ACHN (cell line): ENCODE data around the gene DPYSL3.

Experiments
- DNase-seq: peaks from one replicate; pipeline ENCODE4 v3.0.0-alpha.2; 2015
- in situ Hi-C: cut with HindIII; loops from 2 replicates; pipeline ENCODE4 v1.10.0; 2017; ENCODE audit warnings: low sequenced_read_pairs, low pct_ligation_motif_present, low pct_unique_long_range_greater_than_20kb

Gene DPYSL3

DNA sequence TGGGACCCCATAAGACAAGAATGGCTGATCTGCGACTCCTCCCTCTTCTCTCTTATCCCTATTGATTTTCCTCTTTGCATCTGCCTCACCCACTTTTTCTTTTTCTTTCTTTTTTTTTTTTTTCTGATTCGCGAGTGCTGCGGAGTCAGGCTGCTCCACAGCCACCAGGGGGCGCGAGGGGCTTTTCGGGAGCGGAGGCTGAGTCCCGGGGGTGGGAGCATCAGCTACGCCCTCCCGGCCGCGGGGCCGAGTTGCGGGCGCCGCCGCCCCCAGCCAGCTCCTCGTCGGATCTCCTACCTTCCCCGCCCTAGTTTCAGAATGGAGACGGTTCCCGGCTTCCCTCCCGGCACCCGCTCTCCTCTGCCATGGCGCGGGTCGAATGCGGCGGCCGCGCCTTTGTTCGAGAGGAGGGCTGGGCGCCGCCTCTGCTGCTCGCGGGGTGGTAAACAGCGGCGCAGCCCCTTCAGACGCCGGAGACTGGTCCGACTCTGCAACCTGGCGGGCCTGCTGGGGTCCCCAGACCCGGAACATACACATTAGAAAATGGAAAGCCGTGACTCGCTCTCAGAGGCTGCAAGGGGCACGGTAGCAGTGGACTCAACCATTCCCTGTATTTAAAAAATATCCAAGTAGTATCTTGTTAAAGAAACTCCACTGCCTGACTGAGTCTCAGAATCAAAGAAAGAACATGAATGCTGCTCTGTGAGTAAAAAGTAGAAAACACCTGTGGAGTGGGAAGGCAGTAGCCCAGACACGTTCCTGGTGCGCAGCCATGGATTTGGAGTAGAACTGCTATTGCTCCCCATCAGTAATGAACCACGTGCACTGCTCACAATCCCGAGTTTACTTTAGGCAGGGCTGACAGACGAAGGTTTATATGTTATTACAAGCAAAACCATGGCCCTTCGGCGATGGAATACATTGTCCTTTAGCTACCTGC lies 55.7 kb downstream of the DPYSL3 start:
- peak; percentile 77 for DNase-seq
- in situ Hi-C loops, result loop anchor here (25.0 kb wide), 1 partner anchor 108 kb away; no protein-coding TSS in a partner anchor

DNA sequence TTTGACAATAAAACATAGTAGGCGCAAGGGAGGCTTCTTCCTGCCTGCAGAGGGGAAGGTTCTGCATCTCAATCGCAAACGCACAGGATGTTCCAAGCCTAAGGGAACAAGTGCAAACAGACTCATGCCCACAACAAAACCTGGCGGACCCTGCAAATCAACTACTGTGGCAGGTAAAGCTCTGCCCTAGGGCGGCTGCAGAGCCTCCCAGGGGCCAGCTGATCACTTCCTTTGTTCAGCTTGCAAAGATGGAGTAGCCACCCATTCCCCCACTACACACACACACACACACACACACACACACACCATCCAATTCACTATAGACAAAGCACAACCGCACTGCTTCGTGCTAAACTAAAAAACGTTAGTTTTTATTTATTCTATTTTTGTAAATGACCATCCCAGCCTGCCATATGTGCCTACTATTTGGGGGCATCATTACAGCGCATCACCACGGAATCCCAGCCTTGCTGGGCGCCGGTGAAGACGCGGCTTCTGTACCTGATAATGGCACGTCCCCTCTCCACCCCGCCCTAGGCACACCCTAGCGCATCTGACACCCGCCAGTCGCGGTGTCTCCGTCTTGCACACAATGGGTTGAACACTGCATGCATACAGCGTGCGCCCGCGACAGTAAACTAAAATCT lies 57.6 kb downstream of the DPYSL3 start:
- DNase-seq, result no peak
- in situ Hi-C loops, result loop anchor here (25.0 kb wide), 1 partner anchor 110 kb away; no protein-coding TSS in a partner anchor

DNA sequence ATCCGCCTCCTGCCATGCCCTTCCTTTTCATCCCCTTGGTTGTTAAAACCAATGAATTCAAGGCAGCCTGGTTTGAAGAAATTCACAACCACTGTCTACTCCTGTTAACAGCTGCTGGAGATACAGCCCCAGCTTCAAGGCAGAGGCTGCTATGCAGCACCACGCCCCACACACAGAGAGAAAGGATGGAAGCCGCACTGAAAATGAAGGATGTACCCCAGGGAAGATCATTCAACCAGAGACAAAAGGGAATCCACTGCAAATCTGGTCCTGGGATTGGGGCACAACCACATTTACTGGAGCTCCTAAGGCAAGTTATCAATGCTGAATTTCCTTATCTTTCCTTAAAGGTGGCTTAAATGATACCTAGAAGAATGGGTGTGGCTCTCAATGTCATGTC lies 58.7 kb downstream of the DPYSL3 start:
- DNase-seq, result no peak
- in situ Hi-C loops, result loop anchor here (25.0 kb wide), 1 partner anchor 111 kb away; no protein-coding TSS in a partner anchor

DNA sequence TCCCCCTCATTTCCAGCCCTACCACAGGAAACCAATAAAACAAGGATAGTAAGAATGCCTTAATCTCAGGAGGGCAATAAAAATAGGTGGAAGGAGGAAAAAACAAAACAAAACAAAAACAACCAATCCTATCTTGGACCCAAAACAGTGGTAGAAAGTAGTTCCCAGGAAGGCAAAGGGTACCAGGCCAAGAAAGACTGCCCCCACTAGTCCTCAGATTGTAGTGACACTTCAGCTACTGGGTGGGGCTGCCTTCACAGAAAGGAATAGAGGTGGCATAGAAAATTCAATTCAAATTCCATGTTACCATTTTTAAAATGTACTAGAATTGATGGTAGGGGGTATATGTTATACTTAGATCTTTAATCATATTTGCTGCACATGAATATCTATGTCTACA lies 59.3 kb downstream of the DPYSL3 start:
- no peak for DNase-seq
- in situ Hi-C loops, result loop anchor here (25.0 kb wide), 1 partner anchor 112 kb away; no protein-coding TSS in a partner anchor

DNA sequence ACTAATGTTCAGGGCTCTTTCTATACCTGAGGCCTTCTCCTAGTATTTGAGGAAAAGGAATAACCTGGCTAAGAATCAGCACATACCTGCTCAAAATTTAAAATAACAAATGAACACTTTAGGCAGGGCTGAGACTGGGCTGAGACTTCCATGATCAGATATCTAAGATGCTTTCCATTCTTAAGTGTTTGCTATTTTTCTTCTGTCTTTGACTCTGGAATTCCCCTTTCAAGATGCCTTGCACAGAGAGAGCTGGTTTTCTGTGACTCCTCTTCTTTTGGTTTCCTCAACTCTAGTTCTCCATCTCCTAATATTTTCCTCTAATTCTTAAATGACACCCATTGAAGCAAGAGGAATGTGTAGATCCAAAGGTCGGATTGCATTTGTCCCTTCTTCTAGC lies 61.1 kb downstream of the DPYSL3 start:
- in situ Hi-C loops, result no loop called here
- DNase-seq, result no peak

DNA sequence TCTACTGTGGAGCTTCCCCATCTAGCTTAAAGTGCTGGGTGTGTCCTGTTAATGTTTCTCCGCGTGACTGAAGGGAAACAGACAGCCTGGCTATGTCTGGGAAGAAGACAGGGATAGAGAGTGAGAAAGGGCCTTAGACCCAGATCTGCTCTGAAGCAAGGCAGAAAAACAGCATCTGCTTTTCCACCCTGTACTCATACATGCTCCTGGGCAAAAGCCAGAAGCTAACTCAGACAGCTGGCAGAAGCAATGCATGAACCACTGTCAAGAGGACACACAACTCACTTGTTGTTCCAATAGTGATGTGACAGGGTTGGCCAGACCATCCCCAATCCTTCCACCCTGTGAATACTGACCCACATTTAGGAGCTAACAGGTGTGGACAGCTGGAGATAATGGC lies 63.3 kb downstream of the DPYSL3 start:
- DNase-seq, result no peak
- in situ Hi-C loops, result no loop called here

DNA sequence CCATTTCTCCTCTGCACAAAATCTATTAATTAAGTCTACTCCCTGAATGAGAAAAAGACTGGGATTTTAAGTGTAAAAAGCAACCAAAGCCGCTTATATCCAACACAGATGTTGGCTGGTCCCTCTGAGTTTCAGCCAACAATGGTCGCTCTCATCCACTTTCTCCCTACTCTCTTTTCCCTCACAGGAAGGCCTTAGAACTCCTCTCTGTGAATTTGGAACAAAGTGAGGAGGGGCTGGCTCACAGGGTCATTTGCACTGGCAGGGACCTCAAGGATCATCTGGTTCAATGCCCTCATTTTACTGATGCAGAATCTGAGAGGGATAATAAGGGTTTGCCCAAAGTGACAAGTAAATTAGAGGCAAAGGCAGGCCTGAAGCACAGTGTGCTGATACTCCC lies 64.0 kb downstream of the DPYSL3 start:
- no peak for DNase-seq
- in situ Hi-C loops, result no loop called here

DNA sequence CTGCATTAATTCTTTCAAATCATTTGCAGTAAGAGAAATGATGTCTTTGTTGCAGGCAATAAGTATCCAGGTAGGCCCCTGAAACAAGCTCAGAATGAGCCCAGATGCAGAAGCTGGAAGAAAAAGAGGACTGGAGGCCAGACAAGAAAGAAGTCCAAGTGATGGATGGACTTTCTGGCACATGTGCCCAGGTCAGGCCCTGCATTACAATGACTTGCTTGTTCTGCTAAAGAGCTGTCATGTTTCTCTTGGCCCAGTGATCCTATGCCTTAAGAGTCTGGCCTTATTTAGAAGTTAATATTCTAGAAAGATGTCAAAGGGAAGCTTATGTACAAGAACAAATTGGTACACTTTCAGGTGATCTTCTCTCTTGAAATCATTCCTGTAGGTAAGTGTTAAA lies 64.8 kb downstream of the DPYSL3 start:
- DNase-seq, result no peak
- in situ Hi-C loops, result no loop called here

DNA sequence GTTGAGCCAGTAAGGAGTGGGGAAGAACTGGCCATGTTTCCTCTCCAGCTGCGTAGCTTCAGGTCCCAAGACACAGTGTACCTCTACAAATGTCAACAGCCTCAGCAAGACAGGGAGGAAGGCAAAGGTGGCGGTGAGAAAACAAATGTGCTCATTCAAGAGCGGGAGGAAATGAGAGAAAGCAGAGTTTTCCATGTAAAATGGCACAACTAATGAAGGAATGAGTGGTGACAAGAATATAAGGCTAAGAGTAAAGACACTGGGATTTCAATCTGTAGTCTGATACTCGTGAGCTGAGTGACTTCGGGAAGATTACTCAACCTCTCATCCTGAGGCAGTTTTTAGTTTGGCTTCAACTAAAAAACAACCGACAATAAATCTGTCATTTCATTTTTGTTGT lies 67.6 kb downstream of the DPYSL3 start:
- in situ Hi-C loops, result no loop called here
- DNase-seq, result no peak

DNA sequence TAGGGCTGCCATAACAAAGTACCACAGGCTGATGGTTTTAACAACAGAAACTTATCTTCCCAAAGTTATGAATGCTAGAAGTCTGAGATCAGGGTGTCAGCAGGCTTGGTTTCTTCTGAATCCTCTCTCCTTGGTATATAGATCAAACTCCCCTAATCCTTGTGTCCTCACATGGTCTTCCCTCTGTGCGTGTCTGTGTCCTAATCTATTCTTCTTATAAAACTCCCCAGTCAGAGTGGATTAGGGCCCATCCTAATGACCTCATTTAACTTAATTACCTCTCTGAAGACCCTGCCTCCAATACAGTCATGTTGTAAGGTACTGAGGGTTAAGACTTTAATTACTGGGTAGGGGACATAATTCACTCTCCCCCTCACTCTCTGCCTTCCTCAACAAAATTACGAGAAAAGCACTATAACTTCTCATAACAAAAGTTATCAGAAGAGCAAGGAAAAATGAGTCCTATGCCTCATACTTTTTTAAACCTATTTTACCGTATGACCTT lies 68.6 kb downstream of the DPYSL3 start:
- DNase-seq, result no peak
- in situ Hi-C loops, result no loop called here

DNA sequence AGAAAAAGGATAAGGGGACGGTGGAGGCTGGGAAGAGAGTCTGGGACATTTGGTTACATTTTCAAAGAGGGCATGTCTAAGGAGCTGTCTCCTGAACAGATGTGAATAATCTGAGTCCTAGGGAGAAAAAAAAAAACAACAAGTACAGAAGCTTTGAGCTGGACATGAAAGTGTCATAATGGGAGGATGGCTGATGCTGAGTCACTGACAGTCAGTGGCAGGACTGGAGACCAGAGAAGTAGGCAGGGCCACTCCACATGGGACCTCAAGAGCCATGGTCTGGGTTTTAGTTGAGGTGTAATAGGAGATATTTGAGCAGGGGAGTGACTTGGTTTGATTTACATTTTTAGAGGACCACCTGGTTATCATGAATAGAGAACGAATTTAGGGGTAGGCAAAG lies 70.6 kb downstream of the DPYSL3 start:
- in situ Hi-C loops, result no loop called here
- DNase-seq, result no peak

DNA sequence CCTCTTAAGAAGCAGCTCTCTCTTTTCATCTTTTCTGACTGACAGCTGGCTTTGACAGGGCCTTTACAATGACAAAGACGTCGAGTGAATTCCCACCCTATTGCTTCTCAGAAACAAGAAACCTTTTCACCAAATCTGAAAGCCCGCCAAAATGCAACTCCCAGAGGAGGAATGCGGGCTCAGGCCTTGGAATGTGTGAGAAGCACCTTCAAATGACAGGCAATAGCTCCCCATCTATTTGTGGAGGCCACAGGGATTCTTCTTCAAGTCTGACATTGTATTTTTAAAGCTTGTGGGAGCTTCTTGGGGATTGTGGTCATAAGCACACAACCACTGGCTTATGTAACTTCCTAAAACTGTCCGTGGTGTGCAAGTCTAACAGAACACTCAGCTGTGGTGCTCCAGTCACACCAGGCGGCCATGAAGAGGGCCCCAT lies 72.7 kb downstream of the DPYSL3 start:
- no peak for DNase-seq
- in situ Hi-C loops, result no loop called here

DNA sequence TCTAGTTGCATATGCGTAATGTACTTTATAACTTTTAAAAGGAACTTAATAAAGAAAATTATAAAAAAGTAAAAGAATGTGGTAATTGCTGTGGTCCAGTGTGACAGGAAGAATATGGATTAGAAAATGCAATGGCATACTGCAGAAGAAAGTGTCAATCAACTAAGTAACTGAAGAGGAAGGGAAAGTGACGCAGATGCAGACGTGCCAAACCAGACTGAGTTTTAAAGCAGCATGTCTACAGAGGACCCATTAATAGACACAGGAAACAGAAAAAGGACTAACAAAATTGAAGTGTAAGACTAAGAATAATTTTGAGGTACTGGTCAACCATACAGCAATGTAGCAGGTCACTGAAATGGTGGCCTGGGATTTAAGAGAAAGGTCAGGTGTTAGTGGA lies 73.3 kb downstream of the DPYSL3 start:
- no peak for DNase-seq
- in situ Hi-C loops, result no loop called here

DNA sequence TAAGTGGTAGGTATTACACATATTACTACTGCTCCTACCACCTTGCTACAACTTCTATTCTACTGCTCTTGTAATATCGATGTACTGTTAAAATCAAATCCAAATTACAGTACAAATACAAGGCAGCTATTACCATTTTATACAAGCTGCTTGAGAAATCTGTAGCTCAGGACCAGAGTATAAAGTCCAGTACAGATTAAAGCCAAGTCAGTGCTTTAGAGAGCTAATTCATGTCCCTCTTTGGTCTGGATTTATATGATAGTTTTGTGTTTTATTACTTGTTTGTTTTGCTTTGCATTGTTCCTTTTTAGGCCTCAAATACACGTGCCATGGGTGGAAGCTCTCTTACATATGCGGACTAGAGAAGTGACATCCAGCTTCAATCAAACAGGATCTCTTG lies 75.8 kb downstream of the DPYSL3 start:
- no peak for DNase-seq
- in situ Hi-C loops, result no loop called here

DNA sequence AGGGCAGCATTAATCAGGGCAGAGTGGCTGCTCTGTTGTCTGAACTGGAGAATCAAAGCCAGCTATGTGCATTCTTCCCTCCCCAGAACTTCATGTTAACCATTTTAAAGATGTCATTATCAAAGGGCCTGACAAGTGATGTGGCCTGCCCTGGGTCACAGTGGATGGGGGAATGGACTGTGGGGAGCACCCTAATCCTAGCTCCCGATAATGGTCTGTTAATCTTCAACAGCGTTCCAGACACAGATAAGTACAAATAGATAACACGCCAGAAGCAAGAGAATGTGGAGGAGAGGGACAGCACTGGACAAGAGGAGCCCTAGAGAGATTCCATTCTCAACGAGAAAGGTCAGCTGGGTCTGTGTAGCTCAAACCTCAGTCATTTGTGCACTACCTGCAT lies 77.5 kb downstream of the DPYSL3 start:
- in situ Hi-C loops, result no loop called here
- no peak for DNase-seq

DNA sequence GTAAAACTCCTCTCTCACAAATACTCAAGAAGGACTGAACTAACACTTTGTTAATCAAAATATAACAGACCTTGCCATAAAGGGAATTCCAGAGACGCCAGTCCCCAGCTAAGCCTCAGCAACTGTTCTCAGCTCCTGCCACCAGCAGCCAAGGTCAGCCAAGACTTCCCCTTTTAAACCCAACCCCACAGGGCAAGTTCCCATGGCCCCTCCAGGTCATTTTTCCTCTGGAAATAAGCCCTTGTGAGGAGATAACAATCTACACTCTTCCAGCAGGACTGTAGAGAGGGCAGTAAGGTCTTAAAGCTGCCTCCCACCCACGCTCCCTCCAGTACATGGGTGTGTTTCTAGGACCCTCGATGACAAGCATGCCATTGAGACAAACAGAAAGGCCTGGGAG lies 78.3 kb downstream of the DPYSL3 start:
- no peak for DNase-seq
- in situ Hi-C loops, result no loop called here

DNA sequence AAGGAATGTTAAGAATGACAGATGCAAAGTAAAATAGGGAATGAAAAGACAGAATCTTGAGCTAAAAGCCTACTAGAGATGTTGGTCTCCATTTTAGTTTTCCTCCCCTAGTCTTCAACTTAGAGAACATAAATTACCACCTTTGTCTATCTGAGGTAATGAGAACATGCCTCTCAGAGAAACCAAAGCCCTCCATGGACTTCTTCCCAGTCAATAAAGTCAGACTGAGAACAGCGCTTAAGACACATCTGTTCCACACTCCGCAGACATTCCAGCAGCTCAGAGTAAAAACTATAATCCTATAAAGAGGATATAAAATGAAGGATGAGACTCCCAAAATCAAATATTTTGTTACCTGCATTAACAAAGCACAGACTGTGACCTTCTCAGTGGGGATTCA lies 79.2 kb downstream of the DPYSL3 start:
- in situ Hi-C loops, result no loop called here
- no peak for DNase-seq

DNA sequence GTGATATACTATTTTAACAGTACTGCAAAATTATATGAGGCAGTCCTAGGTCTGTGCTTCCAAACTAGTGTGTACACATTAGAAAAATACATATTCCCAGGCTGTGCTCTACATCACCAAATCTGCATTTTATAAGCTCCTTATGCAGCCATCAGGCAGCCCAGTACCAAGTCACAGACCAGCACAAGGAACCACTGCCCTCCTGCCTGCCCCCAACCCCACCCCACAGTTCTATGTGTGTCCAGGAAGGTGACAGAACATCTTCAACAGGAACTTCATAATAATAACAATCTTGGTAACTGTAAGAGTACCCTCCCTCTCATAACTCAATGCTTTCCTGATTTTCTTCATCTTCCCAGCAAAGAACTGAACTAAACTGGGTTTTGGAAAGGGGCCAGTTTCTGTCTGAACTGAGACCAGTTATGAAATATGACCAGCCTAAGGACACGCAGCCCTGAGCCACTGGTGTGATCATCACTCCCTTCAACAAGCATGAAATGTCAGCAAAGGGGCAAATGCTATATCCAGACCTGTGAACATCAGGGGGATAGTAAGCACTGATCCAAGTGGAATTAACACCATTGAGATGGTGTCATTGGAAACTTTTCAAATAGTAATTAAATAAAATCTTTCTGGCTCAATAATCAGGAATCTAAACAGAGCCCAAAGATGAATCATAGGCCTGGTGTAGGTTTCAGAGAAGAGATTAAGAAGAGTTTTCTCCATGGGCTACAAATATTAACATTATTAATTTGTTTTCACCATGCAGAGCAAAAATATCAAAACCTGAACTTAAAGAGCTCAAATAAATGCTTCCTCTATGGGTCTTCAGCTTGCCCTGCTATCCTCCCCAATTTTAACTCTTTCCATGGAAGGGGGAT lies 82.1 kb downstream of the DPYSL3 start:
- in situ Hi-C loops, result no loop called here
- no peak for DNase-seq
